HK-2 (cell line): ENCODE data around the gene TTLL5.
A peak's percentile ranks its signal among the peaks of the same experiment; 100 is the strongest.

Source experiments
- DNase-seq: peaks from one replicate; pipeline ENCODE4 v3.0.0-alpha.2; 2018; ENCODE audit not compliant: unreplicated experiment

TTLL5 gene

DNA sequence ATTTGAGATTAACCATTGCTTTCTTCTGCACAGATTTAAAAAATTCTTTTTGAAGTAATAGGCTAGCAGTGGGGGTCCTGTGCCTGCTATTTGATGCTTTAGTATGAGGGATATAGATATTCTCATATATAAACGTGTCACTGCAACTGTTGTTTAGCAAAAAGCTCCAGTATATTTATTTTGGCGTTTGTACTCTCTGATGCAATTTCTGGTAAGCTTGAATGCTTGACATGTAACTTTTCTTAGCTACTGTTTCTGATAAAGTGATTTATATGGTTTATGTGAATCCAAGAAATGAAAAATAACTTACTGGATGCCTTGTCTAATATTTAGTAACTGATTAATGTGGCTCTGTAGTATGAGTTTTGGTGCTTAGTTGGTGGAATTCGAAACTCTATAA, 77.1 kb downstream of the TTLL5 start:
- no peak for DNase-seq

- DNase-seq = no peak
Measured at GRCh38 chr14:75742867-75743266, 81.8 kb downstream of the TTLL5 start.

DNA sequence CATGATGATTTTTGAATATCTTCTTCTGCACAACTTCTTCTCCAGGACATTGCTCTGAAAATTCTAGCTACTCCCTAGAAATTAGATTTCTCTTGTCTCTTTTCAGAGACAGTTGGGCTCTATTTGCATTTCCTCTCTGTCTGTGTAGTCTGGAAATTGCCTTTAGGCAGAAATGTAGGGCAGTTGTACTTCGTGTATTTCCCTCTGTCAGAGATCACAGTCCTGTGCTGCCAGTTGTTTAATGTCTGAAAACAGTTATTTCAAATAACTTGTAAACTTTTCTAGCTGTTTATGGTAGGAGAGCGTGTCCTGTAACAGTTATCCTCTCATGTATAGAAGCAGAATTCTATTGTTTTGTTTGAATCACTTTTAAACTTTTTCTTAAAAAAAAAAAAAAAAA, 86.9 kb downstream of the TTLL5 start:
- DNase-seq = no peak

DNA sequence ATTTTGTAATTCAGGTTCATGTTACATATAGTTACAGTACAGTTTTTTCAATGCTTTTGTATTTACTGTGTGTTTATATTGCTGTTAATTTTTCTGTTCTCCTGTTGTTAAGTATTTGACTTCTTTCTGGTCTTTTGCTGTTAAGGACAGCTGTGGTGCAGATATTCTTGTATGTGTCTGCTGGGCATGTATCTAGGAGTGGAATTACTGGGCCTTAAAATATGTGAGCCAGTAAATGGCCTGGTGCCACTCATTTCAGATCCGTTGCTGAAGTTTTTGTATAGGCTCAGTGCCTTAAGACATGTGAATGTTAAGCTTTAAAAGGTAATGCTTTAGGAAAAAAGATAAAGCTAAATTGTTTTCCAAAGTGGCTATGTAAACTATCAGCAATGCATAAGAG, 87.3 kb downstream of the TTLL5 start:
- DNase-seq = no peak

DNA sequence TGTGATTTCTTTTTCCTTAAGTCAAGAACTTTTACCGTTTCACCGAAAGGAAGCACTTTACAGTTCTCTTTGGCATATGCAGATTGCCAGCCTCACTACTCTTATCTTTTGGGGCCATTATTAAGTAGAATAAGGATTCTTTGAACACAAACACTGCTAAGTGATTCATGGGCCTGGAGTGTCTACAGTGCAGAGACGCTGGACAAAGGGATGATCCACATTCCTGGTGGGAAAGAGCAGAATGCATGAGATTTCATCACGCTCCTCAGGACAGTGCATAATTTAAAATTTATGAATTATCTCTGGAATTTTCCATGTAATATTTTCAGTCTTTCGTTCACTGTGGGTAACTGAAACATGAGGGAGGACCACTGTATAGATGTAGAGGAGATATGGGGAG, 90.2 kb downstream of the TTLL5 start:
- DNase-seq = no peak

GRCh38 chr14:75752086-75752485, 91.0 kb downstream of the TTLL5 start:
- DNase-seq = no peak

GRCh38 chr14:75752907-75753594, 92.0 kb downstream of the TTLL5 start:
- DNase-seq = no peak

DNA sequence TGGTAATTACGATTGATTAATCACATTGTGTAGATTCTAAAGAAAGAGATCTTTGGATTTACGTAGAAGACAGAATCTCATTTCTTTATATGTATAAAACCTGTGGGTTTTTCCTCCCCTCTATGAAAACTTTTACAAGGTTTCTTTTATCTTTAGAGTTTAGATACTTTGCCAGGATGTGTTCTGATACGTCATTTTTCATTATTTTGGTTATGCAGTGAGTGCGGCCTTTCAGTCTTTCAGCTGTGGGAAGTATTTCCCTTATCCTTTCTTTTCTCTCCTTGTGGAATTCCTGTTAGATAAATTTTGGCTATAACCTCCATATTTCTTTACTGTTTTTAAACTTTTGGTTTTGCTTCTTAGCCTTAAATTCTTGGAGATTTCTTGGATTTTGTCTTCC, 92.7 kb downstream of the TTLL5 start:
- no peak for DNase-seq

- DNase-seq = no peak
Measured at GRCh38 chr14:75757644-75758402, 96.8 kb downstream of the TTLL5 start.

DNA sequence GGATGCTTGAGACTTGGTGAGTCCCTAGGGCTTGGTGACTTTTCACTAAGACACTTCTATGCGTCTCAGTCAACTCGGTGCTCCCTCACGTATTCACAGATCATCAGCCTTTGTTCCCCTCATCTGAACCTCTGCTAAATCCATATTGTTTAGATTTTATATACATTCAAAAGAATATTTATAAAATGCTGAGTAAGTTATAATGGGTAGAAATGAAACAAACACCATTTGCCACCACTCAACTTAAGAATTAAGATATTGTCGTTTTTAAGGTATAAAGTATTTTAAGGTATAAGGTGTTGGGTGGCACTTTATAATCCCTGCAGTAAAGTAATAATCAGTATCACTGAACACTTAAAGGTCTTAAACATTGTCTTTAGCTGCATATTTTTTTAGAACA, 103.0 kb downstream of the TTLL5 start:
- no peak for DNase-seq

DNA sequence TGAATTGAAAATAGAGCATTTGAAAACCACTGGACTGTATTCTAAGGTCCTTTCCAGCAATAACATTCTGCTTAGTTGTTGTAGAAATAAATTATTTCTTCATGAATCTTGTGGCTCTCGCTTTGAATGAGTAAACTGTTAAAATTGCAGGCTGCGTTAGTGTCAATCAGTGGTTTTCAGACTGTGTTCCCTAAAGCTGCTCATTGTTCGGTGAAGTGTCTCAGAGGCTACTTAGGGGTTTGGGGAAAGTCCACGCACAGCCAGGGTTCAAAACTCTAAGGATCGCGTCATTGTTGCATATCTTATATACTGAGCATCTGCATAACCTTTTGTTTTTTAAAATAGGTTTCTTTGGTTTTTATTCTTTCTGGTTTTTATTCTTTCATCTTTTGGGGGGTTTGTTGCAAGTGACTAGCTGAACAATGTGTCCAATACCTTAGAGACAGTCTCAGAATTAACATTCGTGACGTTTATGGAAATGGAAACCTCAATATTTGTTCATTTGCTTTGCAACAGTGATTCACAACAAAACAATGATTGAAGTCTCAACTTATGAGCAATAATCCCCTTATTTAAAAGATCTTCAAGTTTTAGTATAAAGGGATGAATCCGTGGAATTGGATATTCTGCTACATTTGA, 108.1 kb downstream of the TTLL5 start:
- no peak for DNase-seq

GRCh38 chr14:75770635-75771034, 109.6 kb downstream of the TTLL5 start:
- DNase-seq = no peak

DNA sequence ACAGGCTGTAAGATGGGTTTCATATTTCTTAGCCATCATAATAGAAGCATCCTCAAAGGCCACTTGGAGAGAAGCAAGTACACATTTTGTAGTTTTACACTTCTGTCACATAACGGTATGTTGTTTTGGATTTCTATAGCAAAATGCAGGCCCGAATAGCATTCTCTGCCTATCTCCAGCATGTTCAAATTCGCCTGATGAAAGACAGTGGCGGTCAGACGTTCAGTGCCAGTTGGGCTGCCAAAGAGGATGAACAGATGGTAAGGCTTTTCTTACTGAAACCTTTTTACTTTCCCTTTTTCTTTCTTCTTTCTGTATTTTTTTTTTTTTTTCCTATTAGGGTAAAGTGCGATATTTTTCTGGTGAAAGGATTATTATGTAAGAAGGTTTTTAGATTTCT, 110.5 kb downstream of the TTLL5 start:
- no peak for DNase-seq

DNA sequence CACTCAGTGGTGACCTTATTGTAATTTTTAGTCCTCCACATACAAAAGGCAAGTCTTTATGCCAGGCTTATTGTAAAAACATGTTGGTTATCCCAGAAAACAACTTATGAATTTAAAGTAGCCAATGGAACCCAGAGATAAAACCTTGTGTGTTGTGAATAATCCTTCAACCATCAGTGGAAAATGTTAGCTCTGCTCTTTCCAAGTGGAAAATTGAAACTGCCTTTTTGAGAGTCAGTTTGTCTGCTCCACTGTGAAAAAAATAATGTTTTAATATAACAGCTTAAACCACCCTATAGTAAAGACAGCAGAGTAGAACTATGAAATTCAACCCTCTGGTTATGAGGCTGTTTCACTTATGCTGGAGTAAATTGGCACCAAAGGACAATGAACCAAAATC, 112.0 kb downstream of the TTLL5 start:
- no peak for DNase-seq

DNA sequence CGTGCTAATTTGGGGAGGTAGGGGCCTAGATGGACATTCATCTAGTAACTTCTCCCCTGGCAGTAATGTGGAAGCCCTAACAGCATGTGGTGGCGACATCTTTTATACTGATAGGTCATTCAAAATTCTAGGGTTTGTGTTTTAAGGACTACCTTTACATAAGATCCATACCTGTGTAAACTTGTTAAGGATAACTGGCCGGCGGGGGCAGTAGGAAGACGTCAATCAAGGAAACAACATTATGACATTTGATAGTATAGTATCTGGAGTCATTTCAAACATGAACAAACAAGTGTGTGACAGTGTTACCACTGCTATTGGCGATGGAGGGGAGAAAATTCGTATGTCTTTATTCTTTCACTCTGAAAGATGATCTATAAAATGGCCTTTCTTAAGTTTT, 120.0 kb downstream of the TTLL5 start:
- DNase-seq = no peak

GRCh38 chr14:75783184-75783583, 122.1 kb downstream of the TTLL5 start:
- DNase-seq = no peak

GRCh38 chr14:75783602-75784313, 122.7 kb downstream of the TTLL5 start:
- no peak for DNase-seq

DNA sequence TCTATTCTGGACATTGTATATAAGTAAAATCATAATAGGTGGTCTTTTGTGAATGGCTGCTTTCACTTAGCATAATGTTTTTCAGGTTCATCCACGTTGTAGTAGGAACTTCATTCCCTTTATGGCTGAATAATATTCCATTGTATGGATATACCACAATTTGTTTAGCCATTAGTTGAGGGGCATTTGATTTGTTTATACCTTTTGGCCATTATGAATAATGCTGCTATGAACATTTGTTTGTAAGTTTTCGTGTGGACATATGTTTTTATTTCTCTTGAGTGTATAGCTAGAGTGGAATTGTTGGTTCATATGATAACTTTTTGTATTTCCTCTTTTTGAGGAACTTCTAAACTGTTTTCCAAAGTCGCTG, 123.3 kb downstream of the TTLL5 start:
- no peak for DNase-seq

DNA sequence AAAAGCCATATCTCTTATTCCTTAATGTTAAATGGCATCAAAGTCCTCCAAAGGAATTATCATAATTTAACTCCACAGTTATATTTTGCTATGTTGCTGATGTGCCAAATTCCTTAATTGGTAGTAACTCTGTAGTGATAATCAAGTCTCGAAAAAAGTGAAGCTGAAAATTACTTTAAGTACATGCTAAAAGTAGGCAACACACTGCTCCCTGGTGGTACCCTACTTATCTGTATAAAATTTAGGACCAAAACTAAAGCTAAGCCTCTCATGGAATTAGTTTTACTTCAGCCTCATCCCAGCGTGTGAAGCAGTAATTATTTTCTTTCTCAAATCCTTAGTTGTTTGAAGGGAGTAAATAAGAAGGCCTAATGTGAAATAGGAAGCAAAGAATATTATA, 132.8 kb downstream of the TTLL5 start:
- no peak for DNase-seq

DNA sequence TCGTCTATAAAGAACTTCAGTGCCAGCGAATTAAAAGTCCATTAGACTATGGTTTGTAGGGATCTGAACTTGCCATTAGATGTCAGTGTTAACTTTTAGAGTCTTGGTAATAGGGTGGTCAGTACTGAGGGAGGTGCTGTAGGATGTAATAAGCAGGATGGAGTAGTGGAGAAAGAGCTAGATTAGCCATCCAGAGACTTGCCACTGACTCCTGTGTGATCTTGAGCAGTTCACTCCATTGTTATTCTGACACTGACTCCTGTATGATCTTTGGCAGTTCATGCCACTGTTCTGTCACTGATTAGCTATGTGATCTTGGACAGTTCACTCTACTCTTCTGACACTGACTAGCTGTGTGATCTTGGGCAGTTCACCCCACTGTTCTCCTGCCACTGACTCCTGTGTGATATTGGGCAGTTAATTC, 133.6 kb downstream of the TTLL5 start:
- DNase-seq = peak; percentile 7

DNA sequence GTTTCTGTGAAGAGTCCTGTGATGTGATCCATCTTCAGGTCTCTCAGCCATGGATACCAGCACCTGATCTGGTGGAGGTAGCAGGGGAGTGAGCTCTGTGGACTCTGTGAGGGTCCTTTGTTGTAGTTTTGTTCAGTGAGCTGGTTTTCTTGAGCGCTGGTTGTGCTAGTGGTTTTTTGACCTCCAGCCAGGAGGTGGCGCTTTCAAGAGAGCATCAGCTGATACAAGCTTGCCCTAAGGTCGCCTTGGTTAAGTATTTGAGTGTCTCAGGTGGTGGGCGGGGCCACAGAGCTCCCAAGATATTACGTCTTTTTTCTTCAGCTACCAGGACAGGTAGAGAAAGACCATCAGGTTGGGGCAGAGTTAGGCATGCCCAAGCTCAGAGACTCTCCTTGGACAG, 139.7 kb downstream of the TTLL5 start:
- no peak for DNase-seq

DNA sequence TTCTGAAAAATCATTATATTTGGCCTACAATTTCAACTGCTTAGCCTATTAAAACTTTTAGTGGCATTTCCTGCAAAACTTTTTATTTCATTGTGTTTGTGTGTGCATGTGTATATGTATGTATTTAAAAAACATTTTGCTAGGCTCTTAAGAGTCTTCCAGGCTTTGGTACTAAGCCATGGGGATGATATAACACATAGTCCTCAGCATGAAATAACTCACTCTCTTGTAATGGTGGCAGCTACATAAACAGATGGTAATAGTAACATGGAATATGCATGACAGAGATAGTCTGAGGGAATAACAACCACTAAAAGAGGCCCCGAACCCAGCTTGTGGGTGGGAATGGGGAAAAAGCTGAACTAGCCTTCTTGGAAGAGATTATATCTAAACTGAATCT, 141.4 kb downstream of the TTLL5 start:
- DNase-seq = no peak

DNA sequence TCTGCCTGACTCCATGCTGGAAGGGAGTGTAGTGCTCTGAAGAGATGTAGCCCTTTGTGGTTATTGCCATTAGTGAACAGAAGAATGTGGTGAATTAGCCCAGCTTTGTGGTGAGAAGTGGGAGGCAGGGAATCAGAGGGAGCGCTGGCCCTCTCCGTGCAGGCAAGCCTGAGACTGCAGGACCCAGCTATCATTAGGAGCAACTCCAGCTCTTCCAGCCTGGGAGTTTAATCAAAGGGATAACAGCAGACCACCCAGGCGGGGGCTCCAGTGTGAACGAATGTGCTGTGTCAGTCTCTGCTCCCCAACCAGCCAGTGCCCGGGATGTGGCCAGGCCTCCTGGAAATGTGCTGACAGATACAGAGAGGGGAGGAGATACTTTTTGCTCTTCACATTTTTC, 142.7 kb downstream of the TTLL5 start:
- DNase-seq = no peak
